ENCODE results near the gene TUBGCP6. TPM values are rescaled to one million over a fixed set of nuclear protein-coding genes. Genes with fewer than 3 reads are reported as not detected.
"Not testable (repeated sequence)": the region's sequence is repeated elsewhere in the genome, so short reads cannot be mapped to it uniquely, and the experiment has no call there.

The TUBGCP6 gene
- total RNA-seq, 1 experiment from 2014 or later = 6.7 TPM

DNA sequence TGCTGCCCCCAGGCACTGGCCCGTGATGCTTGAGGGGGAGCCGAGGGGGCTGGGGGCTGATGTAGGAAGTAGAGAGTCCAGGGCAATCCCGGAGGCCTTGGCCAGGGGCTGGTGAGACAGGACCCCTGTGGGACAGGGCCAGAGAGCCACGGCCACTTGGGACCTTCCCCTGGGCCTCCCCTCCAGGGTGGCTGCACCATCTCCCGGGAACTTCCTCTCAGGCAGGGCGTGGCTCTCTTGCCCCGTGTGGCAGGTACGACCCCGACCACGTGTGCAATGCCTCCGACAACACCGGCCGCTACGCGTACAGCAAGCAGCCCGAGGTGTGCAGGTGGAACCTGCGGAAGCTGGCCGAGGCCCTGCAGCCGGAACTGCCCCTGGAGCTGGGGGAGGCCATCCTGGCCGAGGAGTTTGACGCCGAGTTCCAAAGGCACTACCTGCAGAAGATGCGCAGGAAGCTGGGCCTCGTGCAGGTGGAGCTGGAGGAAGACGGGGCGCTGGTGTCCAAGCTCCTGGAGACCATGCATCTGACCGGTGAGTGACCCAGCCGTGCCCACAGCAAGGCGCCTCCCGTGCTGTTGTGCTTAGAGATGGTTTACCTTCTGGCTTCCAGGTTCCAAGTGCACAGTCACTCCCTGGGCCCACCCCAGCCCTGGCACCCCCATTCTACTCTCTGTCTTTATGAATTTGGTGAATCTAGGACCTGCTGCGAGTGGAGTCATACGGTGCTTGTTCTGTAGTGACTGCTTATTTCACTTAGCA lies 34.3 kb downstream of the TUBGCP6 start:
- DNase-seq (ENCODE audit: low read depth) = no peak

DNA sequence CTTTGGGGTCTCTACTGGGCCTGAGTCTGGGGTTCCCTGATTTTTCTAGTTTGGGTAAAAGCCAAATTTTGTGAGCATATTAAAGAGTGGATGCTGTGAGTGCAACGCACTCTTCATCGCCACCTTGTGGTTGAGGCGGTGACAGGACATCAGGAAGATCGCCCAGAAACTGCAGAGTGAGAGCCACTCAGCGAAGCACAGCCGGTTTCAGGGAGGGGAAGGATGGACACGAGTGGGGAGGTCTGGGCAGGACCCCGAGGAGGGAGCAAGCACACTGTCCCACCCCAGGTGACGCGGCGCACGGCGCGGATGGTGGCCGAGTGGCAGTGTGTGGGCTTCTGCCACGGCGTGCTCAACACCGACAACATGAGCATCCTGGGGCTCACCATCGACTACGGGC lies 34.9 kb downstream of the TUBGCP6 start:
- DNase-seq (ENCODE audit: low read depth) = peak; percentile 53

DNA sequence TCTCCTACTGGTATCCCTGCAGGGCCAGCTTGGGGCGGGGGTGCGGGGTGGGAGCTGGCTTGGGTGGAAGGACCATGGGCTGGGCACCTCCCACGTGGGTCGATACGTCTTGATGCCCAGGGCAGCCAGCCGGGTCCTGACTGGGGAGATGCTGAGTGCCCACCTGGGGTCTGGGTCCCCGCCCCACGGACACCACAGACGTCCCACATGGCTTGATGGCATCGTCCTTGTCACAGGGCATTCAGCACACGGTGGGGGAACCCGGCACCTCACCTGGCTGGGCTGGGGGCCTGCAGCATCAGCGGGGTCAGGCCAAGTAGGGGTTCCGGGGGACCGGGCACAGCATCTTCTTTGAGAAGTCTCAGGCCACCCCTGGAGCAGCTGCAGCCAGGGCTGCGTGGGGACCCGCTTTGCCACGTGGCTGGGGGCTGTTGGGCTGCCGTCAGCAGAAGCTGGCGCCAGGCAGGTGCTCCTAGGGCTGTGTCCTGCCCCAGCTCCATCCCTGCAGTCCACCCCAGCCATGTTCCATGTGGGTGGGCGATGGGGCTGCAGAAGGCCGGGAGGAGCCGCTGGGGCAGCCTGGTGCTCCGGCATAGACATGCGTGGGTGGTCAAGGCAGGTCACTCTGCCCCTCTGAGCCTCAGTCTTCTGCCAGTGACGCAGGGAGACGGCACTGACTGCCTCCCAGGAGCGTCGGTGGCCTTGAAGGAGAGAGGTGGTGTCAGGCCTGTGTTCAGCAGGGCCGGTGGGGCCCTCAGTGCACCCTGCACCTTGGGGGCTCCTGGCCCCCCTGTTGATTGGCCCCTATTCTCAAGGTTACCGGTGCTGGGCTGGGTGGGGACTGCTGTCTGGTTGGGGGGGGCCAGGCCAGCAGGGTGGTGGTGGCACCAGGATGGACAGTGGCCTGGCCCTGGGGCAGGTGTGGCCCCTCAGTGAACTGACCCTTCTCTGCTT lies 35.6 kb downstream of the TUBGCP6 start:
- no peak for DNase-seq (ENCODE audit: low read depth)

DNA sequence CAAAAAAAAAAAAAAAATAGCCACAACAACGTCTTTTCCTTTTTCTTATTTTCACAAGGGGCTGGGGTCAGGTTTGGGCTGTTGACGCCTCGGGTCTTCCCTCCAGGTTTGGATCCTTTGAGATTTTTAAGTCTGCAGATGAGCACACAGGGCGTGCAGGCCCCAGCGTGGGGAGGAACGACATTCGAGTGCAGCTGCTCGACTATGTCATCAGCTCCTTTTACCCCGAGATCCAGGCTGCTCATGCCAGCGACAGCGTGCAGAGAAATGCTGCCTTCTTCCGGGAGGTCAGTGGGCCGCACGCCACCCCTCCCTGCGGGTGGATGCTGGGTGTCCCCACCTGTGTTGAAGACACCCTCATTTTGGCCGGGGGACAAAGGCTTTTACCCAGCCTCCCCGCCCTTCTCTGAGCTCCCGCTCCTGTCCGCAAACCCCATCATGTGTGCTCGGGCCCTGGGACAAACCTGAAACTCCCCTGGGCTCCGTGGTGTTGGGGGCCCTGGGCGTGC lies 36.3 kb downstream of the TUBGCP6 start:
- DNase-seq (ENCODE audit: low read depth) = no peak

DNA sequence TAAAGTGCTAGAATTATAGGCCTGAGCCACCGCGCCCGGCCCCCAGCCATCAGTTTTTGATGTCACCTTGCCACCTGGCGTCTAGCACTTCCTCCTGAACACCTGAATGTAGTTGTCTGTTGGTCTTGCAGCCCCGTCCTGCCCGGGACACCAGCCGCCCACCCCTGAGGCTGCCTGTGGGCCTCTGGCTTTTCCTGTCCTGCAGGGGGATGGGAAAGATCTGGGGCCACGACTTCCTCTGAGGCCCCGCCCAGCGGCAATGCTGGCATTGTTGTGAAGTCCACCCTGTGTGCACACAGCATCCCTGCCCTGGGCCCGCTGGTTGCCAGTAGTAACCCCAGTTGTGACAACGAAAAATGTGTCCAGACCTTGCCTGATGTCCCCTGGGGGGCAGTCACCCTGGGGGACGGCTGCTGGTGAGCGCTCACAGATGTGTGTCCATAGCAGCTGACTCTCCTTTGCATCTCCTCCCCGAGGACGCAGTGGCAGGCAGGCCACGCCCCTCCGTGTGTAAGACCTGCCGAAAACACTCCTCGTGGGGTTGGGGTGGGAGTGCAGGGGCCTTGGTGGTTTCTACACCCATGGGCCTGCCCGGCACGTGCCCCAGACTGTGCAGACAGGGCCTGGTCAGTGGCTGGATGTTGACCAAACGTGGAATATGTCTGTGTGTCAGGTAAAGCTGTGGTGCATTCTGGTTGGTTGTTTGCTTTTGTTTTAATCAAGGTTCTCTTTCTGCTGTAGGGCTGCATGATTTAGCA lies 37.3 kb downstream of the TUBGCP6 start:
- no peak for DNase-seq (ENCODE audit: low read depth)

DNA sequence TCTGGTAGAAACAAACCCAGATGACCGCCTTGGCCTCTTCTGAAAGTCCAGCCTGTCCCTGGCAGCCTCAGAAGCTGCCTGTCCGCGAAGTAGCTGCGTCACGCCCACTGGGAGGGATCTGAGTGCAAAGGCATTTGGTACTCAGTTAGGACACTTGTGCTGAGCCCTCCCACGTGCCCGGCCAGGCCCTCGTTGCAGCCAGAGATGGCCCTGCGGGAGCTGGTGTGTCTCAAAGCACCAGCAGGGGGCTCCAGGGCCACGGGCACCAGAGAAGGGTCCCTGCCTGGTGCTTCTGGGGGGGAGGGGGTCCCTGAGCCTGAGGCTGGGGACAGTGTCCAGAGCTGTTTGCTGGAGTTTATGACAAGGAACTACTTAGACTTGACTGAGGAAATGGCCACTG lies 38.2 kb downstream of the TUBGCP6 start:
- DNase-seq (ENCODE audit: low read depth) = no peak

DNA sequence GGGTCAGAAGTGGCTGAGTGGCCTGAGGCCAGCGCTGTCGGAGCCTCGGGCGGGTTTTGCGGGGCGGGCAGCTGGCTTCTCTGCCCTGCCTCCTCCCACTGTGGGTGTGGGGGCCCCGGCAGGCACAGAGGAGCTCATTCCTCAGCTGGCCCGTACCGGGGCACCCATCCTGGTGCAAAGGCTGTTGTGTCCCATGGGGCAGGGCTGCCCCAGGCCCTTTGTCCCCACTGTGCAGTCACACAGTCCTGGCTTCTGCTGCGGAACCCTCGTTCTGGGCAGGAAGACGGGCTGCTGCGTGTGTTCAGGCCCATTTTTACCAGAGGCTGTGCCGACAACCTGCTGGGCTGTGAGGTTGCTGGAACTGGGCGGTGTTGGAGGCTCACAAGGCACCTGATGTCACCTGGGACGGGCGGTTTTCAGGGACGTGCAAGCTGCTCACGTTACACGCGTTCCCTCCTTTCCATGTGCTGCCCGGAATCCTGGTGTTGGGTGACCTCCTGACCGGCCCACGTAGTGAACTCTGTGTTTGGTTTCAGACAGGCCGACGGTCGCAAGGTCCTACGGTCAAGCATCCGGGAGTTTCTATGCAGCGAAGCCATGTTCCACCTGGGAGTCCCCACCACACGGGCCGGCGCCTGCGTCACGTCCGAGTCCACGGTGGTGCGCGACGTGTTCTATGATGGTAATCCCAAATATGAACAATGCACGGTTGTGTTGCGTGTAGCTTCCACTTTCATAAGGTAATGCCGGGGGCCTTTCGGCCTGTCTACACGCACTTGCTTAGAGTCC lies 38.8 kb downstream of the TUBGCP6 start:
- no peak for DNase-seq (ENCODE audit: low read depth)

DNA sequence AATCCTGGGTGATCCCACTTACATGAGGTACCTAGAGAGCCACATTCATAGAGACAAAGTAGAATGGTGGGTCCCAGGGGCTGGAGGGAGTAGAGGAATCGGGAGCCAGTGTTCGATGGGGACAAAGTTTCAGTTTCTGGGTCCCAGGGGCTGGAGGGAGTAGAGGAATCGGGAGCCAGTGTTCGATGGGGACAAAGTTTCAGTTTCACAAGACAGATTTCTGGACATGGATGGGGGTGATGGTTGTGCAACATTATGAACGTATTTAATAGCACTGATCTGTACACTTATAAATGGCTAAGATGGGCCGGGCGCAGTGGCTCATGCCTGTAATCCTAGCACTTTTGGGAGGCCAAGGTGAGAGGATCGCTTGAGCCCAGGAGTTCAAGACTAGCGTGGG lies 39.8 kb downstream of the TUBGCP6 start:
- not testable (repeated sequence) for DNase-seq (ENCODE audit: low read depth)

DNA sequence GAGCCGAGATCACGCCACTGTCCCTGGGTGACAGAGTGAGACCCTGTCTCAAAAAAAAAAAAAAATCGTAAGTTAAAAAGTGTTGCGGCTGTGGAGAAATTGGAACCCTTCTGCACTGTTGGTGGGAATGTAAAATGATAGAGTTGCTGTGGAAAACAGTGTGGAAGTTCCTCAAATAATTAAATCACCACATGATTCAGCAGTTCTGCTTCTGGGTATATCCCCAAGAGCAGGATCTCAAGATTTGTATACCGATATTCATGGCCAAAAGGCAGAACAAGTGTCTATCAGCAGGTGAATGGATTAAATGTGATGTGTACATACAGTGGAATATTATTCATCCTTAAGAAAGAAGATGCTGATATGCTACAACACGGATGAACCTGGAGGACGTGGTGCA lies 40.3 kb downstream of the TUBGCP6 start:
- no peak for DNase-seq (ENCODE audit: low read depth)

DNA sequence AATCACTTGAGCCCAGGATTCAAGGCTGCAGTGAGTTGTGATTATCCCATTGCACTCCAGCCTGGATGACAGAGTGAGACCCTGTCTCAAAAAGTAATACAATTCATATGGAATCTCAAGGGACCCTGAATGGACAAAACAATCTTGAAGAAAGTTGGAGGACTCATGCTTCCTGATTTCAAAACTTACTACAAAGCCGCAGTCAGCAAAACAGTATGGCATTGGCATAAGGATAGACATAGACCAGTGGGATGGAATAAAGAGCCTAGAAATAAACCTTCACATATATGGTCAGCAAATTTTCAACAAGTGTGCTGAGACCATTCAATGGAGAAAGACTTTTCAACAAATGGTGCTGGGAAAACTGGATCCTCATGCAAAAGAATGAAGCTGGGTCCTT lies 41.5 kb downstream of the TUBGCP6 start:
- no peak for DNase-seq (ENCODE audit: low read depth)

DNA sequence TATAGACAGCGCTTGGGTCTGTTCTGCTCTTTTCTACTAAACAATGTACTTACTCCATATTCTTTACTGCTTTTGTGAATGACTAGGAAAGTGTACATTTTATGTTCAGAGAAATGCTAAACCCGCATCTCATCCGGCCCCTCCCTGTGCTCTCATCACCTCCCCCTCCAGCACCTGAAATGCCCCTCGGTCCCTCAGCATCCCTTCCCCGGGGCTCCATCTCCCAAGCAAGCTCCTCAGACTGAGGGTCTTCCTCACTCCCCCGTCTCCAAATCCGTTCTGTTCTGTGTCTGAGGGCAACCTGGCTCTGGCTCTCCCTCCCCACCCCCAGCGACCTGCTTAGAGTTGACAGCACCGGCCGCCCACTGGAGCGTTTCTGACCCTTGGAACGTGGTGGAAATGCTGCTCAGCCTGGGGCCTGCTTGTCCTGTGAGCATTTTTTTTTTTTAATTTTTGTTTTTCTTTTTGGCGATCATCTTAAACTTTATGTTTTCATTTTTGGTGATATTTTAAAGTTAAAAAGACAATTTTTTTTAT lies 42.6 kb downstream of the TUBGCP6 start:
- DNase-seq (ENCODE audit: low read depth) = no peak

DNA sequence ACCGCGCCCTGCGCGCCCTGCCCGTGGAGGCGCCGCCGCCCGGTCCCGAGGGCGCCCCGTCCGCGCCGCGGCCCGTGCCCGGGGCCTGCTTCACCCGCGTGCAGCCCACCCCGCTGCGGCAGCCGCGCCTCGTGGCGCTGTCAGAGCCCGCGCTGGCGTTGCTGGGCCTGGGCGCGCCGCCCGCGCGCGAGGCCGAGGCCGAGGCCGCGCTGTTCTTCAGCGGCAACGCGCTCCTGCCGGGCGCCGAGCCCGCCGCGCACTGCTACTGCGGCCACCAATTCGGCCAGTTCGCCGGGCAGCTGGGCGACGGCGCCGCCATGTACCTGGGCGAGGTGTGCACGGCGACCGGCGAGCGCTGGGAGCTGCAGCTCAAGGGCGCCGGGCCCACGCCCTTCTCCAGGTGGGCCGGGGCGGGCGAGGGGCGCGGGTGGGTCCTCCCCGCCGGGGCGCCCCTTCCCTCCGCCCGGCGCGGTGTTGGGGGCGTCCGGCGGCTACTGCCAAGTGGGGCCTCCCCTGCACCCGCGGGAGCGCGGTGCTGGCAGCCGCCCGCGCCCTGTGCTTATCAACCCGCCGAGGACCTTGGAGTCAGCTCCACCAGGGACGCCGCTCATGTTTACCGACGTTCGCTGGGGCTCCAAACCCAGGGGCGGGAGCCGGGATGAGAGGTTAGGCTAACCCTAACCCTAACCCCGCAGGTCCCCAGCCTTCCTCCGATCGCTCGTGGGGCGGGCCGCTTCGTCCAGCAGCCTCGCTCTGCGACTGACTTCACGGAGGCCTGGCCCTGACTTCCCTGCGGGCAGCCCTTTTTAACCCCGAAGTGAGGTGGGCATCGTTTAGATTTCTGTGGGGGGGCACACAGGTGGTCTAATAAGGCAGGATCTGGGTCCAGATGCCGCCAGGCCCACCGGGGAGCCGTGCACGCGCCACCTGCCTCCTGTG lies 43.4 kb downstream of the TUBGCP6 start:
- peak; percentile 18 for DNase-seq (ENCODE audit: low read depth)

DNA sequence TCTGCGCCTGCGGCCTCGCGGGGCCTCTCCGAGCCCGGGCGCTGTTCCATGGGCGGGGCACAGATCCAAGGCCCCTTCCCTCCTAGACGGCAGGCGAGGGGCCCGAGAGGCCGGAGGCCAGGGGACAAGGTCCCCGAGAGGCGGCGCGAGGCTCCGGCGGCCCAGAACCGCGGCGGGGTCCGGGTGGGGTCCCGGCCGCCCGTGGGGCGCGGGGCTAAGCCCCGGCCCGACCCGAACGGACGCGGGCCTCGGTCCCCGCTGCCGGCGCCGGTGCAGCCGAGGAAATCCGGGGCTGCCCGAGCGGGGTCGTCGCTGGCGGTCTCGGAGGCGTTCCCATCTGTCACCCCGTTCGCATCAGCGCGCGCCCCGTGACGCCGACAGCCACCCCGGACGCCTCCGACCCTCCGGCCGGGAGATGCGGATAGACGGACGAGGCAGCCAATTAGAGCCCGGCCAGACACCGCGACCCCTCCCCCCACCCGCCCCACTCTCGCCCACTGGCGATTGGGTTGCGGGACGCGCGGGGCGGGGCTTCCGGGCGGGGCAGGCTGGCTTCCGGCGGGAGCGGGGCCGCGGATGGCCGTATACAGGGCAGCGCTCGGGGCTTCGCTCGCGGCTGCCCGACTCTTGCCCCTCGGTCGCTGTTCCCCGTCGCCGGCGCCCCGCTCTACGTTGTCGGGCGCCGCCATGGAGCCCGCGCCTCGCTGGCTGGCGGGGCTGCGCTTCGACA lies 44.2 kb downstream of the TUBGCP6 start, which contains the start of gene SELENOO:
SELENOO (plus strand) TSS at position 551 of the 730 bp plus-strand sequence; CDS start at position 577, 26 bp downstream.
- DNase-seq (ENCODE audit: low read depth) = peak; percentile 86

DNA sequence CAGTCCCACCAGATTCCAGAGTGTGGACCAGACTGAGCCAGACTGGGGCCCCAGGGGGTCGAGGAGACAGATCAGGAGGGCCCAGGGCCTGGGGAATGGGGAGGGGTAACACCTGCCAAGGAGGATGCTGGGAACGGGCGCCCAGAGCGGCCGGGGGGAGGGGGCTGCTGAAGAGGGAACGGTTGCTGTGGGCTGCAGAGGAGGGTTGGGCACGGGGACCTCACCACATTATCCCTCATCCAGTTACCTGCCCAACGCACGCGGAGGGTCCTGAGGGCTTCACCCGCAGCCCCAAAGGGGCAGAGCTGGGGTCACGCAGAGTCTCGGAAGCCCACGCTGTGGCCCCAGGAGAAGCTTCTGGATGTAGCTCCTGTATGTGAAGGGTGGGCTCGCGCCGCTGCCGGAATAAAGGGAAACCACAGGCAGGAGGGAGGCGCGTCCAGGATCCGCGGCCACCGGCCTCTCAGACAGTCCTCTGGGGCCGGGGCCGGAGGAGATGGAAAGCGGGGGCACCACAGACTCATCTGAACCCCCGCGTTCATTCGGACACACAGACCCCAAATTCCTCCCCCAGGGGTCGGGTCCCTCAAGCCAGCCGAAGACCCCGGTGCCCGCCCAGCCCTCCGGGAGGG lies 44.9 kb downstream of the TUBGCP6 start:
- DNase-seq (ENCODE audit: low read depth) = peak; percentile 14

DNA sequence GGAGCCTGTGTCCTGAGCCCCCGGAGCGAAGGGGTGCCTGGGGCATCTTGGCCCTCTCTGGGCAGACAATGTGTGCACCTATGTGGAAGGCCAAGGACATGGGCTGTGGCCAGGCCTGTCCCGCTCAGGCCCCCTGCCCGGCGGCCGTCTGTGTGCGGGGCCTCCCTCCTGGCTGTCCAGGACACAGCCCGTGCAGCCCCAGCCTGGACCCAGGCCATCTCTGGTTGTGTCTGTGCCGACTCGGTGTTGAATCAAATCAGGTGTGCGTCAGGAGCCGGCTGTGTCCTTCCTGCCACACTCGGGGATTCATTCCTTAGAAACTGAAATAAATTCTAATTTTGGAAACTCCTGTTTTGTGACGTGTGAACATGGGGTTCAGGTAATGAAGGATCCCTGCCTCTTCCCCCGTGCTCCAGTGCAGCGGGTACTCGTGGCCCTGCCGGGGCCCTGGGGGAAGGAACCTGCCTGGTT lies 45.5 kb downstream of the TUBGCP6 start:
- no peak for DNase-seq (ENCODE audit: low read depth)

DNA sequence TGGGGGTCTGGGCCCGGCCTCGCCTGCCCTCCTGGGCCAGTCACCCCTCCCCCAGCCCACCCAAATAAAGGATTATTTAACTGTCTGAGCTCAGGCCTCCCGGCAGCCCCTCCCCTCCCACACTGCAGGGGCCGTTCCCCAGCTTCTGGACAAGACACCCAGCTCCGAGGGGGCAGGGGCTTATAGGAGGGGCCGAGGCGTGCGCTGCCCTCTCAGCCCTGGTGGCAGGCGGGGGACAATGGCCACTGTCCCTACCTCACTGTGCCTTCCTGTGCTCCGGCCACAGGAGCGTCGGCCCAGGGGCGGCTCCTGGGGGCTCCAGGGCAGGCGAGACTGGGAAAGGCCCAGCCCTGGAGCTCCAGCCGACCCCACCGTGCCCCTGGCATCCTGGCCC lies 46.2 kb downstream of the TUBGCP6 start:
- no peak for DNase-seq (ENCODE audit: low read depth)

DNA sequence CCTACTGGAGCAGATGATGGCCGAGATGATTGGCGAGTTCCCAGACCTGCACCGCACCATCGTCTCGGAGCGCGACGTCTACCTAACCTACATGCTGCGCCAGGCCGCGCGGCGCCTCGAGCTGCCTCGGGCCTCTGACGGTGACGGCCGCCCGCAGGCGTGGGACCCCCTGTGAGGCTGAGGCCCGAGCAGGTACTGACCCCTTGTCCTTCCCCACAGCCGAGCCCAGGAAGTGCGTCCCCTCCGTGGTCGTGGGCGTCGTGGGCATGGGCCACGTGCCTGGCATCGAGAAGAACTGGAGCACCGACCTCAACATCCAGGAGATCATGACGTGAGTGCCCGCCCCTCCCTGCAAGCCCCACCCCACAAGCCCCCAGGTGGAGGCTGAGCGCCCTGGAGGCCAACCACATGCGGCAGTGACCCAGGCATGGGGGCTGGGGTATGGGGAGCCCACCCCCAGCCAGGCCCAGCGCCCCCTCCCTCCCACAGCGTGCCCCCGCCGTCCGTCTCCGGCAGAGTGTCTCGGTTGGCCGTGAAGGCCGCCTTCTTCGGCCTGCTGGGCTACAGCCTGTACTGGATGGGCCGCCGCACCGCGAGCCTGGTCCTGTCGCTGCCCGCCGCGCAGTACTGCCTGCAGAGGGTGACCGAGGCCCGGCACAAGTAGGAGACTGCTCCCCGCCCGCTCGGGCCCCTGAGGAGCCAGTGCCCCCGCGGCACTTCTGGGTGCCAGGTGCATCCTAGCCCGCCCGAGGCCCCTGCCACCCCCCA lies 46.8 kb downstream of the TUBGCP6 start:
- no peak for DNase-seq (ENCODE audit: low read depth)

Measured in RPMI7951 (cell line).